Measurements from ENCODE around the gene SNX32. TPM values are rescaled to one million over a fixed set of nuclear protein-coding genes. Genes with fewer than 3 reads are reported as not detected.

The SNX32 gene
- total and polyA plus RNA-seq, 2 of the 13 experiments (the other 11 are each of a cell fraction or from before 2014, with no cell fraction given): 0.09 to 0.34 TPM

- 0 out of 2 replicates have a peak, but pooled peaks have one; percentile 48 for TF ChIP-seq ZSCAN30 (CRISPR knock-in tag; IDR thresholded peaks at IDR 0.05)
- TF ChIP-seq PHF20 (CRISPR knock-in tag; IDR thresholded peaks at IDR 0.05): peak; percentile 89
- TF ChIP-seq ZNF629 (CRISPR knock-in tag; conservative IDR thresholded peaks at IDR 0.05): peak; percentile 23; the same call in 1 of the 2 replicates
- TF ChIP-seq ZFP41 (CRISPR knock-in tag; IDR thresholded peaks at IDR 0.05; ENCODE audit: borderline replicate concordance): no peak
- no peak for TF ChIP-seq EZH2 (conservative IDR thresholded peaks at IDR 0.05; ENCODE audit: low read depth, low read length)
- no peak for TF ChIP-seq MXD4 (CRISPR knock-in tag; IDR thresholded peaks at IDR 0.05)
- no peak for TF ChIP-seq GTF3A (CRISPR knock-in tag; conservative IDR thresholded peaks at IDR 0.05)
- TF ChIP-seq ISX (CRISPR knock-in tag; conservative IDR thresholded peaks at IDR 0.05): no peak
- no peak for TF ChIP-seq TMF1 (CRISPR knock-in tag; IDR thresholded peaks at IDR 0.05; ENCODE audit: low read depth)
- no peak for TF ChIP-seq DNMT1 (CRISPR knock-in tag; IDR thresholded peaks at IDR 0.05)
- TF ChIP-seq BRCA1 (CRISPR knock-in tag; IDR thresholded peaks at IDR 0.05): 0 out of 2 replicates have a peak, but pooled peaks have one; percentile 47
- TF ChIP-seq ZNF550 (CRISPR knock-in tag; IDR thresholded peaks at IDR 0.05; ENCODE audit: borderline replicate concordance): no peak
- no peak for TF ChIP-seq ZNF577 (CRISPR knock-in tag; IDR thresholded peaks at IDR 0.05; ENCODE audit: borderline replicate concordance, low read depth)
- peak; percentile 90 for TF ChIP-seq ELF1 (CRISPR knock-in tag; IDR thresholded peaks at IDR 0.05)
- TF ChIP-seq ZNF260 (CRISPR knock-in tag; IDR thresholded peaks at IDR 0.05; ENCODE audit: borderline replicate concordance, low read depth): no peak
- TF ChIP-seq ZNF749 (CRISPR knock-in tag; IDR thresholded peaks at IDR 0.05; ENCODE audit: borderline replicate concordance): 0 out of 2 replicates have a peak, but pooled peaks have one; percentile 61
- peak; percentile 80 for TF ChIP-seq ZFY (CRISPR knock-in tag; IDR thresholded peaks at IDR 0.05)
- no peak; the same call in 1 of the 2 replicates for TF ChIP-seq ZNF768 (CRISPR knock-in tag; IDR thresholded peaks at IDR 0.05)
- no peak for TF ChIP-seq CENPT (CRISPR knock-in tag; IDR thresholded peaks at IDR 0.05; ENCODE audit: low read depth)
- TF ChIP-seq ZNF563 (CRISPR knock-in tag; IDR thresholded peaks at IDR 0.05): peak; percentile 90
- TF ChIP-seq MYNN (CRISPR knock-in tag; IDR thresholded peaks at IDR 0.05; ENCODE audit: low read depth): no peak
- TF ChIP-seq RXRB (CRISPR knock-in tag; IDR thresholded peaks at IDR 0.05; ENCODE audit: borderline replicate concordance): peak; percentile 71
- peak; percentile 70; the same call in 1 of the 2 replicates for TF ChIP-seq SP4 (CRISPR knock-in tag; IDR thresholded peaks at IDR 0.05)
- TF ChIP-seq, protein P1, sequence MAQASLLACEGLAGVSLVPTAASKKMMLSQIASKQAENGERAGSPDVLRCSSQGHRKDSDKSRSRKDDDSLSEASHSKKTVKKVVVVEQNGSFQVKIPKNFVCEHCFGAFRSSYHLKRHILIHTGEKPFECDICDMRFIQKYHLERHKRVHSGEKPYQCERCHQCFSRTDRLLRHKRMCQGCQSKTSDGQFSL (CRISPR knock-in tag; IDR thresholded peaks at IDR 0.05): no peak
- TF ChIP-seq TIGD3 (CRISPR knock-in tag; IDR thresholded peaks at IDR 0.05; ENCODE audit: borderline replicate concordance): no peak
- peak; percentile 66; the same call in 1 of the 2 replicates for TF ChIP-seq ZNF335 (CRISPR knock-in tag; IDR thresholded peaks at IDR 0.05)
- 0 out of 2 replicates have a peak, but pooled peaks have one; percentile 12 for TF ChIP-seq HDAC2 (CRISPR knock-in tag; IDR thresholded peaks at IDR 0.05)
- peak; percentile 41; the same call in 1 of the 2 replicates for TF ChIP-seq ZBTB20 (CRISPR knock-in tag; IDR thresholded peaks at IDR 0.05; ENCODE audit: borderline replicate concordance, low read depth)
- TF ChIP-seq ZNF605 (CRISPR knock-in tag; IDR thresholded peaks at IDR 0.05): peak; percentile 31; the same call in 1 of the 2 replicates
- peak; percentile 46; the same call in 1 of the 2 replicates for TF ChIP-seq HNF4A (CRISPR knock-in tag; IDR thresholded peaks at IDR 0.05)
These were observed 26.8 kb downstream of the SNX32 start, which contains the start of gene MUS81 (continued) for GRCh38 chr11:65860278-65861164.
